Nephron progenitor cell (in vitro differentiated cells): ENCODE measurements around the gene CCDC24.

Experiments used
- DNase-seq: peaks from one replicate; pipeline ENCODE4 v3.0.0; 2021
- H3K27ac Mint-ChIP-seq: 2 replicates; pipeline ENCODE4 v1.8.0; 2021; ENCODE audit warnings: mild to moderate bottlenecking, moderate library complexity, mixed read lengths
- H3K27me3 Mint-ChIP-seq: 2 replicates; pipeline ENCODE4 v1.8.0; 2021; ENCODE audit warnings: mild to moderate bottlenecking, low read depth, mixed read lengths; ENCODE audit not compliant: poor library complexity
- H3K36me3 Mint-ChIP-seq: 2 replicates; pipeline ENCODE4 v1.8.0; 2021; ENCODE audit warnings: low read depth, mixed read lengths
- H3K4me1 Mint-ChIP-seq: 2 replicates; pipeline ENCODE4 v1.8.0; 2021; ENCODE audit warnings: mixed read lengths
- H3K4me3 Mint-ChIP-seq: 2 replicates; pipeline ENCODE4 v1.8.0; 2021; ENCODE audit warnings: mild to moderate bottlenecking, moderate library complexity, mixed read lengths
- H3K9me3 Mint-ChIP-seq: 2 replicates; pipeline ENCODE4 v1.8.0; 2021; ENCODE audit warnings: mild to moderate bottlenecking, moderate library complexity, mixed read lengths
- TF ChIP-seq, protein P1 (sequence below): fragments of 200-600 bp; sonication (generic); IDR thresholded peaks from 2 replicates; pipeline ENCODE4 v1.5.0; 2021; ENCODE audit warnings: antibody characterized with exemption

The CCDC24 gene

DNA sequence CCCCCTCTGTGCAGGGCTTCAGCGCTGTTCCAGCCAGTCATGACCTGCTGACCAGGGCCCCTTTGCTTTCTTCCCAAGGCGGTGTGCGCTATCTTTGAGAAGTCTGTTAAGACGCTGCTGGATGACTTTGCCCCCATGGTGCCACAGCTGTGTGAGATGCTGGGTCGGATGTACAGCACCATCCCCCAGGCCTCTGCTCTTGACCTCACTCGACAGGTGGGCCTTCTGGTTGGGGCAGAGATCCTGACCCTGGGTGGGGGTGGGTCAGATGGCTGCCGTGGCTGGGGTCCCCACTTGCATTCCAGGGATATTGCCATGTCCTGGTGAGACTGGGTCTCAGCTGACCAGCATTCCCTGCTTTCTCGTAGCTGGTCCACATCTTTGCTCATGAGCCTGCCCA is 30.6 kb upstream of the CCDC24 start:
- Mint-ChIP-seq H3K27ac (no peak overlapping the region), H3K4me1 (no peaks in the 10 kb centered on the region), H3K9me3 (no peaks in the 10 kb centered on the region), H3K27me3 (no peaks in the 10 kb centered on the region), H3K36me3 (peaks cover 16% of the 10 kb centered on the region), H3K4me3 (no peak overlapping the region)
- TF ChIP-seq, protein P1, sequence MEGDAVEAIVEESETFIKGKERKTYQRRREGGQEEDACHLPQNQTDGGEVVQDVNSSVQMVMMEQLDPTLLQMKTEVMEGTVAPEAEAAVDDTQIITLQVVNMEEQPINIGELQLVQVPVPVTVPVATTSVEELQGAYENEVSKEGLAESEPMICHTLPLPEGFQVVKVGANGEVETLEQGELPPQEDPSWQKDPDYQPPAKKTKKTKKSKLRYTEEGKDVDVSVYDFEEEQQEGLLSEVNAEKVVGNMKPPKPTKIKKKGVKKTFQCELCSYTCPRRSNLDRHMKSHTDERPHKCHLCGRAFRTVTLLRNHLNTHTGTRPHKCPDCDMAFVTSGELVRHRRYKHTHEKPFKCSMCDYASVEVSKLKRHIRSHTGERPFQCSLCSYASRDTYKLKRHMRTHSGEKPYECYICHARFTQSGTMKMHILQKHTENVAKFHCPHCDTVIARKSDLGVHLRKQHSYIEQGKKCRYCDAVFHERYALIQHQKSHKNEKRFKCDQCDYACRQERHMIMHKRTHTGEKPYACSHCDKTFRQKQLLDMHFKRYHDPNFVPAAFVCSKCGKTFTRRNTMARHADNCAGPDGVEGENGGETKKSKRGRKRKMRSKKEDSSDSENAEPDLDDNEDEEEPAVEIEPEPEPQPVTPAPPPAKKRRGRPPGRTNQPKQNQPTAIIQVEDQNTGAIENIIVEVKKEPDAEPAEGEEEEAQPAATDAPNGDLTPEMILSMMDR: no peak
- DNase-seq: no peak

DNA sequence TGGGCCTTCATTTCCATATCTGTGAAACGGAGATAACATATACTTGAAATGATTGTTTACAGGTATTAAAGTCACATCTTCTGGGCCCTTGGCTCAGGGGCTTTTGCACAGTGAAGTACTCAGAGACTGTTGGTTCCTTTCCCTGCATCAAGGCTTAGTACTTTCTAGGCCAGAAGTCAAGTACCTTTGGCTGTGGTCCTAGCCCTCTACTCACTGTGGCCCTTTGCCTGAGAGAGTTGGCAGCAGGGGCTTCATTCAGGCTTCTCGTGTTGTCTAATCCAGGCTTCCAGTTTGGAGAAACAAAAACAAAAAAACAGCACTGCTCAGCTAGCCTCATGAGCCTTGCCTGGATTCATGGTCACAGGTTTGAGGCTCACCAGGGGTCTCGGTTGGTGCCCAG is 29.7 kb upstream of the CCDC24 start:
- peaks cover 17% of the 10 kb centered on the region for H3K36me3 Mint-ChIP-seq
- H3K4me1 Mint-ChIP-seq: no peaks in the 10 kb centered on the region
- TF ChIP-seq, protein P1: no peak
- no peak overlapping the region for H3K27ac Mint-ChIP-seq
- H3K27me3 Mint-ChIP-seq: no peaks in the 10 kb centered on the region
- no peak overlapping the region for H3K4me3 Mint-ChIP-seq
- no peaks in the 10 kb centered on the region for H3K9me3 Mint-ChIP-seq
- DNase-seq: no peak

DNA sequence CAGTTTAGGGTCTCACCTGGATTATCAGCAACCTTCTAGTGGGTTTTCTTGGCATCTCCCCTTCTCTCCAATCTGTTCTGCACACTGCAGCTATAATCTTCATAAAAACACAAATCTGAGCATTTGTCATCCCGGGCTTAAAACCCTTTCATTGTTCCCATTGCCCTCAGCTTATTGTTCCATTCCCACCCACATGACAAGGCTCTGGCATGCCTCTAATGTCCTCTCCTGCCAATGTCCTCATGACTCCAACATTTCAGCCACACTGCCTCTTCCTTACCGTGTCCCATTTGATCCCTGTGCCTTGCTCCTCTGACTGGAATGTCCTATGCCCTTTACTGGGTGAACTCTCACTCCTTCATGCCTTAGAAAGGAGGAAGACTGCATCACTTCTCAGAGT is 29.1 kb upstream of the CCDC24 start:
- Mint-ChIP-seq H3K4me3 (no peak overlapping the region), H3K36me3 (peaks cover 16% of the 10 kb centered on the region), H3K27ac (peak overlapping the region; percentile 7), H3K4me1 (no peaks in the 10 kb centered on the region), H3K9me3 (no peaks in the 10 kb centered on the region), H3K27me3 (no peaks in the 10 kb centered on the region)
- TF ChIP-seq, protein P1: no peak
- DNase-seq: no peak

DNA sequence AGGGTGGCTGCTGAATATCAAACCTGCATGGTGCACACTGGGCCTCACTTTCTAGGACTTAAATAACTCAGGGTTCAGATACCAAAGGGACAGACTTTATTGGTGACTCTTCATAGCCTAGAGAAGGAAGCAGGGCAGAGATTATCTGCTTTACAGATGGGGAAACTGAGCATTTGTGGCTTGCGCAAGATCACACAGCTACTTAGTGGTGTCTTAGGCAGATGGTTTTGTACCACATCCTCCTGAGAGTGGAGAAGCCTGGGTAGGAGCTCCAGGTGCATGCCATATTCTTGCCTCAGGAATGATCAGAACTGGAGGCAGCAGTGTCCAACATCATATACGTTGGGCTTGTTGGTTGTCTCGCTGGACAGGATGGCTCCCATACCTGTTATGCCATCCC is 28.4 kb upstream of the CCDC24 start:
- Mint-ChIP-seq H3K36me3 (peaks cover 18% of the 10 kb centered on the region), H3K27ac (no peak overlapping the region), H3K4me1 (no peaks in the 10 kb centered on the region), H3K9me3 (peaks cover 2% of the 10 kb centered on the region), H3K4me3 (no peak overlapping the region), H3K27me3 (no peaks in the 10 kb centered on the region)
- TF ChIP-seq, protein P1: no peak
- DNase-seq: no peak

DNA sequence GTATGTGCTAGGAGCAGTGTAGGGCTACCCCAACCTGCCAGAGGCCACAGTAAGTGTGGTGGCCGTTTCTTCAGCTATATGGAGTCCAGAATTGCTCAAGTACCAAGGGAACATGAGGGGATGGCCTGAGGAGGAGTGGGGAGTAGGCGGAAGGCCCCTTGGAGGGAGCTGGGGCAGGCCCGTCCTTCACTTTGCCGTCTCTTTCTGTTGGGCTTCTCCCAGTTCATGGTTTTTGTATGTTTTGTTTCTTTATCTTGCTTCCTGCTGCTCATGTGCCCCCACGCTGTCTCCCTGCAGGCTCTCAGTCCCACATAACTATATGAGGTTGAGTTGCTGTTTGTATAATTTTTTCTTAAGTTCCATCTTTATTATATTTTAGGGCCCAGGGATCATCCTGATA is 27.5 kb upstream of the CCDC24 start:
- peaks cover 10% of the 10 kb centered on the region for H3K9me3 Mint-ChIP-seq
- H3K27ac Mint-ChIP-seq: no peak overlapping the region
- TF ChIP-seq, protein P1: no peak
- H3K27me3 Mint-ChIP-seq: no peaks in the 10 kb centered on the region
- no peak for DNase-seq
- no peak overlapping the region for H3K4me3 Mint-ChIP-seq
- H3K4me1 Mint-ChIP-seq: no peaks in the 10 kb centered on the region
- peaks cover 21% of the 10 kb centered on the region for H3K36me3 Mint-ChIP-seq

DNA sequence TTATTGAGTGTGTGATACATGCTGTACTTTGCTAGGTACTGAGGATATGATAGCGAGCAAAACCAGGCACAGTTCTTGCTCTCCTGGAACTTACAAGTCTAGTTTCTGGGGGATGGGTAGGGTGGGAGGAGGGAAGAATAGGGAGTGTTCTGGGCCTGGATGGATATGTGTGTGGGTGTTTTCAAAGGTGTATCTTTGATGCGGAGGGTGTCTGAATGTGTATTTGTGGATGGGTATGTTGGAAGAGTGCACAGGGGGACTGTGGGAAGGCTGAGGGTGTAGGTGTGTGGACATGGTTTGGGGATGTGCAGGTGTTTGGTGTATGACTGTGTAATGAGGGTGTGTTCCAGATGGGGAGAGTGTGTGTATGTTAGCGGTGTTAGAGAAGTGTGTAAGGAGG is 26.1 kb upstream of the CCDC24 start:
- no peak overlapping the region for H3K4me3 Mint-ChIP-seq
- peaks cover 21% of the 10 kb centered on the region for H3K36me3 Mint-ChIP-seq
- TF ChIP-seq, protein P1: no peak
- H3K4me1 Mint-ChIP-seq: peaks cover 10% of the 10 kb centered on the region
- H3K27ac Mint-ChIP-seq: no peak overlapping the region
- DNase-seq: no peak
- no peaks in the 10 kb centered on the region for H3K27me3 Mint-ChIP-seq
- peaks cover 10% of the 10 kb centered on the region for H3K9me3 Mint-ChIP-seq
